ENCODE data around the gene DMAC2.

DNA sequence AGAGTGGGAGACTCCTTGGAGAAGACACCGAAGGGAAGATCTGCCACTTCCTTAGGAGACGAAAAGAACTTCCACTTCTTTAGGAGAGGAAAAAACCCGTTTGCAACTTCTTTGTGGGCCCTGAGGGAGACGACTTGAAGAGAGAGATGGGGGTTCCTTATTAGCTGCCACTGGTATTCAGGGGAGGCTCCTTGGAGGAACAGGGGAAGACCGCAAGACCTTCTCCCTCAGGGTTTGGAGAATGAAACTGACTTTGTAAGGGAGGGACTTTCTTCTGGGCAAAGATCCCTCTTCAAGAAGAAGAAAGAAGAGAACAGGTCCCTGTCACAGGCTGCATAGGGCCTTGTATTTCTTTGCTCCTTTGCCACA lies 41.7 kb downstream of the DMAC2 start:
- TF ChIP-seq, protein P1, sequence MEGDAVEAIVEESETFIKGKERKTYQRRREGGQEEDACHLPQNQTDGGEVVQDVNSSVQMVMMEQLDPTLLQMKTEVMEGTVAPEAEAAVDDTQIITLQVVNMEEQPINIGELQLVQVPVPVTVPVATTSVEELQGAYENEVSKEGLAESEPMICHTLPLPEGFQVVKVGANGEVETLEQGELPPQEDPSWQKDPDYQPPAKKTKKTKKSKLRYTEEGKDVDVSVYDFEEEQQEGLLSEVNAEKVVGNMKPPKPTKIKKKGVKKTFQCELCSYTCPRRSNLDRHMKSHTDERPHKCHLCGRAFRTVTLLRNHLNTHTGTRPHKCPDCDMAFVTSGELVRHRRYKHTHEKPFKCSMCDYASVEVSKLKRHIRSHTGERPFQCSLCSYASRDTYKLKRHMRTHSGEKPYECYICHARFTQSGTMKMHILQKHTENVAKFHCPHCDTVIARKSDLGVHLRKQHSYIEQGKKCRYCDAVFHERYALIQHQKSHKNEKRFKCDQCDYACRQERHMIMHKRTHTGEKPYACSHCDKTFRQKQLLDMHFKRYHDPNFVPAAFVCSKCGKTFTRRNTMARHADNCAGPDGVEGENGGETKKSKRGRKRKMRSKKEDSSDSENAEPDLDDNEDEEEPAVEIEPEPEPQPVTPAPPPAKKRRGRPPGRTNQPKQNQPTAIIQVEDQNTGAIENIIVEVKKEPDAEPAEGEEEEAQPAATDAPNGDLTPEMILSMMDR (IDR thresholded peaks at IDR 0.05): no peak
- TF ChIP-seq POLR2A (IDR thresholded peaks at IDR 0.05) (no peak), POLR2AphosphoS5 (IDR thresholded peaks at IDR 0.05) (no peak)
